CD4-positive, CD25-positive, alpha-beta regulatory T cell (primary cell): ENCODE measurements around the gene ADCY10. TPM values are rescaled to one million over a fixed set of nuclear protein-coding genes. Genes with fewer than 3 reads are reported as not detected.

Experiments
- ATAC-seq, 2 donors: fragments of 150-1000 bp; cut with Tn5 transposase; one replicate each; pipeline ENCODE4 v1.10.0; 2021; ENCODE audit warnings: low read depth in 2 of 2, moderate number of reproducible peaks in 2 of 2, moderate library complexity in 1 of 2
- DNase-seq, 3 donors: peaks; one replicate each; pipeline versions ENCODE4 v3.0.0 to v3.0.0-alpha.2; 2012 to 2022; ENCODE audit warnings: mixed read lengths in 1 of 3
- H3K27ac ChIP-seq: one replicate; pipeline ENCODE4 v1.7.0; 2013; ENCODE audit warnings: mild to moderate bottlenecking, low read length; ENCODE audit not compliant: insufficient read depth, poor library complexity, severe bottlenecking
- H3K27me3 ChIP-seq: one replicate; pipeline ENCODE4 v1.7.0; 2013; ENCODE audit warnings: low read length; ENCODE audit not compliant: control insufficient read depth, insufficient read depth
- H3K36me3 ChIP-seq: one replicate; pipeline ENCODE4 v1.7.0; 2013; ENCODE audit warnings: mild to moderate bottlenecking, low read length, moderate library complexity; ENCODE audit not compliant: control insufficient read depth, insufficient read depth
- H3K4me1 ChIP-seq: 2 replicates; pipeline ENCODE4 v1.7.0; 2013; ENCODE audit warnings: mild to moderate bottlenecking, low read length; ENCODE audit not compliant: insufficient read depth, control insufficient read depth, poor library complexity, severe bottlenecking
- H3K4me3 ChIP-seq: one replicate; pipeline ENCODE4 v1.7.0; 2013; ENCODE audit warnings: low read depth, mild to moderate bottlenecking, low read length, moderate library complexity
- H3K9me3 ChIP-seq, 2 experiments: 1 replicate in 1 of 2; 2 replicates in 1 of 2; pipeline ENCODE4 v1.7.0; 2013; ENCODE audit warnings: low read length in 2 of 2, mild to moderate bottlenecking in 1 of 2, moderate library complexity in 1 of 2; ENCODE audit not compliant: control insufficient read depth in 2 of 2
- H3K27ac Mint-ChIP-seq, 3 donors: one replicate each; pipeline ENCODE4 v1.8.0; 2020 to 2022; ENCODE audit warnings: mild to moderate bottlenecking in 3 of 3, mixed read lengths in 3 of 3, moderate library complexity in 2 of 3
- H3K27me3 Mint-ChIP-seq: one replicate; pipeline ENCODE4 v1.8.0; 2022; ENCODE audit warnings: mild to moderate bottlenecking, mixed read lengths
- H3K36me3 Mint-ChIP-seq: one replicate; pipeline ENCODE4 v1.8.0; 2020; ENCODE audit warnings: mixed read lengths
- H3K4me1 Mint-ChIP-seq, 4 donors: one replicate each; pipeline ENCODE4 v1.8.0; 2020 to 2022; ENCODE audit warnings: mixed read lengths in 4 of 4, mild to moderate bottlenecking in 1 of 4
- H3K4me3 Mint-ChIP-seq, 4 donors: one replicate each; pipeline ENCODE4 v1.8.0; 2020 to 2022; ENCODE audit warnings: mild to moderate bottlenecking in 4 of 4, mixed read lengths in 4 of 4, moderate library complexity in 3 of 4
- H3K9me3 Mint-ChIP-seq, 7 donors: one replicate each; pipeline ENCODE4 v1.8.0; 2020 to 2022; ENCODE audit warnings: mixed read lengths in 7 of 7, mild to moderate bottlenecking in 3 of 7, moderate library complexity in 2 of 7
- polyA plus RNA-seq, 4 donors: library from polyadenylated mRNA; unstranded; fragments of 300-500 nt; fragmentation: Illumina TruSeq; gene quantifications; one replicate each; pipeline ENCODE4 v1.2.3, GENCODE V29; 2021
- total RNA-seq: library from RNA; stranded (reverse); gene quantifications from one replicate; pipeline ENCODE4 v1.2.3, GENCODE V29; 2022

Gene ADCY10
- total and polyA plus RNA-seq, 5 donors from 2014 or later, result 0.10 TPM; not detected in 4

- Mint-ChIP-seq H3K4me3 (peak overlapping the region; percentile 94 to 99 (median 98)), H3K36me3 (peaks cover 6% of the 10 kb centered on the region), H3K9me3 (no peaks in the 10 kb centered on the region), H3K4me1 (peaks cover 24 to 59% (median 40%) of the 10 kb centered on the region in 4 donors), H3K27ac (peak overlapping the region; percentile 44 to 95 (median 73)), H3K27me3 (peaks cover 5% of the 10 kb centered on the region)
- Histone ChIP-seq H3K36me3 (no peaks in the 10 kb centered on the region), H3K4me1 (peaks cover 40% of the 10 kb centered on the region), H3K4me3 (peak overlapping the region; percentile 96), H3K27me3 (no peaks in the 10 kb centered on the region), H3K27ac (peak overlapping the region; percentile 87), H3K9me3 (no peaks in the 10 kb centered on the region)
- ATAC-seq (no peak), DNase-seq (peak in 1 of 3 donors; percentile 3)
Measured at GRCh38 chr1:167938080-167938636, 24.2 kb upstream of the ADCY10 start.

GRCh38 chr1:167937709-167938010 lies 23.7 kb upstream of the ADCY10 start:
- peak overlapping the region; percentile 94 to 99 (median 95) for H3K27ac Mint-ChIP-seq
- Histone ChIP-seq H3K4me1 (peaks cover 43% of the 10 kb centered on the region), H3K36me3 (no peaks in the 10 kb centered on the region), H3K27ac (peak overlapping the region; percentile 87), H3K9me3 (no peaks in the 10 kb centered on the region), H3K4me3 (peak overlapping the region; percentile 96), H3K27me3 (no peaks in the 10 kb centered on the region)
- no peak for ATAC-seq
- no peaks in the 10 kb centered on the region for H3K9me3 Mint-ChIP-seq
- peaks cover 23 to 64% (median 42%) of the 10 kb centered on the region in 4 donors for H3K4me1 Mint-ChIP-seq
- DNase-seq, result no peak
- peaks cover 4% of the 10 kb centered on the region for H3K36me3 Mint-ChIP-seq
- peaks cover 5% of the 10 kb centered on the region for H3K27me3 Mint-ChIP-seq
- H3K4me3 Mint-ChIP-seq, result peak overlapping the region; percentile 94 to 99 (median 98)

GRCh38 chr1:167936930-167937708 lies 23.2 kb upstream of the ADCY10 start, which contains the start of gene MPC2:
MPC2 (minus strand) TSS chr1:167937072; CDS start chr1:167935841, 1,231 bp downstream.
- DNase-seq, result peak in 2 of 3 donors; percentile 62 to 67
- Histone ChIP-seq H3K4me3 (peak within 1 kb of the TSS; percentile 96), H3K27me3 (no peaks in the 10 kb centered on the region), H3K9me3 (no peaks in the 10 kb centered on the region), H3K27ac (peak within 1 kb of the TSS; percentile 87), H3K4me1 (peaks cover 43% of the 10 kb centered on the region), H3K36me3 (no peaks in the 10 kb centered on the region)
- Mint-ChIP-seq H3K27ac (peak within 1 kb of the TSS; percentile 95 to 100 (median 99)), H3K4me1 (peaks cover 25 to 67% (median 43%) of the 10 kb centered on the region in 4 donors), H3K27me3 (peaks cover 5% of the 10 kb centered on the region), H3K36me3 (peaks cover 4% of the 10 kb centered on the region), H3K4me3 (peak within 1 kb of the TSS; percentile 94 to 99 (median 98)), H3K9me3 (no peaks in the 10 kb centered on the region)
- peak; percentile 3 for ATAC-seq

- Histone ChIP-seq H3K36me3 (no peaks in the 10 kb centered on the region), H3K9me3 (no peaks in the 10 kb centered on the region), H3K4me1 (peaks cover 43% of the 10 kb centered on the region), H3K27ac (peak within 1 kb of the TSS; percentile 87), H3K4me3 (peak within 1 kb of the TSS; percentile 96), H3K27me3 (no peaks in the 10 kb centered on the region)
- peak; percentile 81 to 84 for ATAC-seq
- peaks cover 19 to 59% (median 40%) of the 10 kb centered on the region in 4 donors for H3K4me1 Mint-ChIP-seq
- peak within 1 kb of the TSS; percentile 94 to 99 (median 98) for H3K4me3 Mint-ChIP-seq
- peak; percentile 96 to 99 (median 99) for DNase-seq
- peak within 1 kb of the TSS; percentile 95 to 100 (median 99) for H3K27ac Mint-ChIP-seq
- H3K27me3 Mint-ChIP-seq, result peaks cover 5% of the 10 kb centered on the region
- no peaks in the 10 kb centered on the region for H3K36me3 Mint-ChIP-seq
- H3K9me3 Mint-ChIP-seq, result no peaks in the 10 kb centered on the region
Measured at GRCh38 chr1:167936068-167936929, 22.4 kb upstream of the ADCY10 start, which contains the start of gene DCAF6. DCAF6 (plus strand) TSS chr1:167936683; CDS start chr1:167936912, 229 bp downstream.

GRCh38 chr1:167935216-167936067 lies 21.5 kb upstream of the ADCY10 start:
- Mint-ChIP-seq H3K4me3 (peak overlapping the region; percentile 94 to 99 (median 98)), H3K27me3 (peaks cover 5% of the 10 kb centered on the region), H3K9me3 (no peaks in the 10 kb centered on the region), H3K36me3 (no peaks in the 10 kb centered on the region), H3K4me1 (peaks cover 11 to 55% (median 38%) of the 10 kb centered on the region in 4 donors), H3K27ac (peak overlapping the region; percentile 93 to 100 (median 95))
- DNase-seq (peak in 2 of 3 donors; percentile 10 to 70), ATAC-seq (no peak)
- peak overlapping the region; percentile 94 for H3K4me3 ChIP-seq
- H3K27me3 ChIP-seq, result no peaks in the 10 kb centered on the region
- no peaks in the 10 kb centered on the region for H3K9me3 ChIP-seq
- H3K4me1 ChIP-seq, result peaks cover 39% of the 10 kb centered on the region
- no peaks in the 10 kb centered on the region for H3K36me3 ChIP-seq
- peak overlapping the region; percentile 87 for H3K27ac ChIP-seq

- no peaks in the 10 kb centered on the region for H3K36me3 Mint-ChIP-seq
- H3K4me1 ChIP-seq, result peaks cover 39% of the 10 kb centered on the region
- H3K27ac Mint-ChIP-seq, result peak overlapping the region; percentile 93 to 100 (median 95)
- H3K27ac ChIP-seq, result peak overlapping the region; percentile 87
- no peaks in the 10 kb centered on the region for H3K27me3 ChIP-seq
- peaks cover 11 to 58% (median 38%) of the 10 kb centered on the region in 4 donors for H3K4me1 Mint-ChIP-seq
- no peaks in the 10 kb centered on the region for H3K9me3 Mint-ChIP-seq
- H3K4me3 ChIP-seq, result peak overlapping the region; percentile 94
- no peak for ATAC-seq
- H3K27me3 Mint-ChIP-seq, result peaks cover 5% of the 10 kb centered on the region
- no peak for DNase-seq
- no peaks in the 10 kb centered on the region for H3K9me3 ChIP-seq
- H3K4me3 Mint-ChIP-seq, result peak overlapping the region; percentile 94 to 99 (median 98)
- no peaks in the 10 kb centered on the region for H3K36me3 ChIP-seq
Measured at GRCh38 chr1:167934426-167935215, 20.7 kb upstream of the ADCY10 start.
